ENCODE data around the gene PNPT1.

GRCh38 chr2:55609193-55609794 lies 84.3 kb downstream of the PNPT1 start:
- TF ChIP-seq CTCF (IDR thresholded peaks at IDR 0.05) = no peak
- no peak for TF ChIP-seq POLR2A (IDR thresholded peaks at IDR 0.05)
